SU-DHL-6 (cell line): ENCODE measurements around the gene GTF2F2.

Experiments
- CTCF ChIP-seq: fragments of 200-600 bp; sonication (generic); IDR thresholded peaks from one replicate; pipeline ENCODE4 v1.5.1; 2017; ENCODE audit warnings: antibody characterized with exemption, mild to moderate bottlenecking, low read length, moderate library complexity; ENCODE audit not compliant: insufficient read depth, poor library complexity, severe bottlenecking
- EZH2phosphoT487 ChIP-seq: fragments of 200-600 bp; sonication (generic), shearing (Covaris generic); conservative IDR thresholded peaks from 2 replicates; pipeline ENCODE4 v1.6.1; 2018; ENCODE audit warnings: mild to moderate bottlenecking, antibody characterized with exemption, low read length, moderate library complexity, mixed read lengths

GRCh38 chr13:45174478-45174877, 54.2 kb downstream of the GTF2F2 start:
- TF ChIP-seq CTCF = no peak
- no peak for TF ChIP-seq EZH2phosphoT487
